C4-2B (cell line): ENCODE measurements around the gene SELENOS.

Experiments
- ZFX ChIP-seq: fragments of 450-650 bp; IDR thresholded peaks from 2 replicates; pipeline ENCODE4 v1.6.1; 2017
- TF ChIP-seq, protein P1 (sequence below): fragments of 450-650 bp; conservative IDR thresholded peaks from 2 replicates; pipeline ENCODE4 v1.5.1; 2017; ENCODE audit warnings: mild to moderate bottlenecking

DNA sequence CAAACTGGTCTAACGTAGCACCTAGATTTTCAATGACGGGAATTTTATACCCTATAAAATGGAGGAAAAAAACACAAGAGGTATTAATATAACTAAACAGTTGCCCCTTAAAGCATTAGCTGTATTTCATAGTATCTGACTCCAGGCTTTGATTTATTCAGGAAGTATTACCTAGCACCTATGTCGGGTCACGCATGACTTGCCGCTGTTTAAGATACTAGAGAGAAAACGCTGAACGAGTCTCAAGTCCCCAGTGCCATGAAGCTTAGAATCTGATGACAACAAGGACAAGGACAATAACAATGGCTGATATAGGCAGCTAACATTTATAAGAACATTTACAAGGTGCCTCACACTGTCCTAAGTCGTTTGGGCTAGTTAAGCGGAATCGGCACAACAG, 15.8 kb upstream of the SELENOS start:
- TF ChIP-seq, protein P1, sequence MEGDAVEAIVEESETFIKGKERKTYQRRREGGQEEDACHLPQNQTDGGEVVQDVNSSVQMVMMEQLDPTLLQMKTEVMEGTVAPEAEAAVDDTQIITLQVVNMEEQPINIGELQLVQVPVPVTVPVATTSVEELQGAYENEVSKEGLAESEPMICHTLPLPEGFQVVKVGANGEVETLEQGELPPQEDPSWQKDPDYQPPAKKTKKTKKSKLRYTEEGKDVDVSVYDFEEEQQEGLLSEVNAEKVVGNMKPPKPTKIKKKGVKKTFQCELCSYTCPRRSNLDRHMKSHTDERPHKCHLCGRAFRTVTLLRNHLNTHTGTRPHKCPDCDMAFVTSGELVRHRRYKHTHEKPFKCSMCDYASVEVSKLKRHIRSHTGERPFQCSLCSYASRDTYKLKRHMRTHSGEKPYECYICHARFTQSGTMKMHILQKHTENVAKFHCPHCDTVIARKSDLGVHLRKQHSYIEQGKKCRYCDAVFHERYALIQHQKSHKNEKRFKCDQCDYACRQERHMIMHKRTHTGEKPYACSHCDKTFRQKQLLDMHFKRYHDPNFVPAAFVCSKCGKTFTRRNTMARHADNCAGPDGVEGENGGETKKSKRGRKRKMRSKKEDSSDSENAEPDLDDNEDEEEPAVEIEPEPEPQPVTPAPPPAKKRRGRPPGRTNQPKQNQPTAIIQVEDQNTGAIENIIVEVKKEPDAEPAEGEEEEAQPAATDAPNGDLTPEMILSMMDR = no peak
- no peak for TF ChIP-seq ZFX
